H1 (cell line): Measurements from ENCODE around the gene UGT2B17. TPM values are rescaled to one million over a fixed set of nuclear protein-coding genes. Genes with fewer than 3 reads are reported as not detected.

Experiments
- CHD2 ChIP-seq: IDR thresholded peaks from 2 replicates; pipeline ENCODE4 v1.6.1; 2012; ENCODE audit warnings: low read length, improper control_type of control experiment
- RBBP5 ChIP-seq: IDR thresholded peaks from 2 replicates; pipeline ENCODE4 v1.7.1; 2012; ENCODE audit warnings: low read depth, mild to moderate bottlenecking, inconsistent platforms, low read length, moderate library complexity, borderline replicate concordance
- TCF12 ChIP-seq: IDR thresholded peaks from 2 replicates; pipeline ENCODE4 v1.6.1; 2011; ENCODE audit warnings: low read depth, mild to moderate bottlenecking, low read length
- polyA plus RNA-seq, 7 experiments: library from polyadenylated mRNA; depleted of rRNA in 3 of 7; stranded (reverse) in 5 of 7; unstranded in 2 of 7; fragments of >200 nt in 5 of 7; fragments of 200-250 nt in 2 of 7; gene quantifications; 1 replicate in 5 of 7; 2 replicates in 1 of 7; 4 replicates in 1 of 7; pipeline versions ENCODE4 v1.2.1 to v1.2.3, GENCODE V29; 2011 to 2013; ENCODE audit warnings: missing spikeins in 2 of 7, mixed read lengths in 2 of 7
- total RNA-seq: library from RNA; stranded (reverse); fragmentation: NEBNext Ultra II Directional; extraction: Animal tissue kit (Norgen Biotek cat#: 25700); gene quantifications from 2 replicates; pipeline ENCODE4 v1.2.1, GENCODE V29; 2021
- TF ChIP-seq, protein P1 (sequence below): fragments of 300-600 bp; sonication (generic); IDR thresholded peaks from 2 replicates; pipeline ENCODE4 v1.7.1; 2012; ENCODE audit warnings: low read length, moderate library complexity, mild to moderate bottlenecking, inconsistent platforms; ENCODE audit not compliant: insufficient replicate concordance
- TF ChIP-seq, protein P2 (sequence below), 3 experiments: IDR thresholded peaks; 1 replicate in 2 of 3; 2 replicates in 1 of 3; pipeline versions ENCODE4 v1.5.1 to v1.6.1; 2011; ENCODE audit warnings: low read length in 3 of 3, mild to moderate bottlenecking in 3 of 3, inconsistent platforms in 2 of 3, low read depth in 1 of 3, moderate library complexity in 1 of 3; ENCODE audit not compliant: insufficient read depth in 1 of 3; ENCODE audit errors: control extremely low read depth in 1 of 3

UGT2B17 gene
- total and polyA plus RNA-seq, 2 of the 8 experiments (the other 6 are each of a cell fraction or from before 2014, with no cell fraction given), result not detected

GRCh38 chr4:68615699-68616422 is 39.7 kb upstream of the UGT2B17 start (continued):
- TF ChIP-seq, protein P1, sequence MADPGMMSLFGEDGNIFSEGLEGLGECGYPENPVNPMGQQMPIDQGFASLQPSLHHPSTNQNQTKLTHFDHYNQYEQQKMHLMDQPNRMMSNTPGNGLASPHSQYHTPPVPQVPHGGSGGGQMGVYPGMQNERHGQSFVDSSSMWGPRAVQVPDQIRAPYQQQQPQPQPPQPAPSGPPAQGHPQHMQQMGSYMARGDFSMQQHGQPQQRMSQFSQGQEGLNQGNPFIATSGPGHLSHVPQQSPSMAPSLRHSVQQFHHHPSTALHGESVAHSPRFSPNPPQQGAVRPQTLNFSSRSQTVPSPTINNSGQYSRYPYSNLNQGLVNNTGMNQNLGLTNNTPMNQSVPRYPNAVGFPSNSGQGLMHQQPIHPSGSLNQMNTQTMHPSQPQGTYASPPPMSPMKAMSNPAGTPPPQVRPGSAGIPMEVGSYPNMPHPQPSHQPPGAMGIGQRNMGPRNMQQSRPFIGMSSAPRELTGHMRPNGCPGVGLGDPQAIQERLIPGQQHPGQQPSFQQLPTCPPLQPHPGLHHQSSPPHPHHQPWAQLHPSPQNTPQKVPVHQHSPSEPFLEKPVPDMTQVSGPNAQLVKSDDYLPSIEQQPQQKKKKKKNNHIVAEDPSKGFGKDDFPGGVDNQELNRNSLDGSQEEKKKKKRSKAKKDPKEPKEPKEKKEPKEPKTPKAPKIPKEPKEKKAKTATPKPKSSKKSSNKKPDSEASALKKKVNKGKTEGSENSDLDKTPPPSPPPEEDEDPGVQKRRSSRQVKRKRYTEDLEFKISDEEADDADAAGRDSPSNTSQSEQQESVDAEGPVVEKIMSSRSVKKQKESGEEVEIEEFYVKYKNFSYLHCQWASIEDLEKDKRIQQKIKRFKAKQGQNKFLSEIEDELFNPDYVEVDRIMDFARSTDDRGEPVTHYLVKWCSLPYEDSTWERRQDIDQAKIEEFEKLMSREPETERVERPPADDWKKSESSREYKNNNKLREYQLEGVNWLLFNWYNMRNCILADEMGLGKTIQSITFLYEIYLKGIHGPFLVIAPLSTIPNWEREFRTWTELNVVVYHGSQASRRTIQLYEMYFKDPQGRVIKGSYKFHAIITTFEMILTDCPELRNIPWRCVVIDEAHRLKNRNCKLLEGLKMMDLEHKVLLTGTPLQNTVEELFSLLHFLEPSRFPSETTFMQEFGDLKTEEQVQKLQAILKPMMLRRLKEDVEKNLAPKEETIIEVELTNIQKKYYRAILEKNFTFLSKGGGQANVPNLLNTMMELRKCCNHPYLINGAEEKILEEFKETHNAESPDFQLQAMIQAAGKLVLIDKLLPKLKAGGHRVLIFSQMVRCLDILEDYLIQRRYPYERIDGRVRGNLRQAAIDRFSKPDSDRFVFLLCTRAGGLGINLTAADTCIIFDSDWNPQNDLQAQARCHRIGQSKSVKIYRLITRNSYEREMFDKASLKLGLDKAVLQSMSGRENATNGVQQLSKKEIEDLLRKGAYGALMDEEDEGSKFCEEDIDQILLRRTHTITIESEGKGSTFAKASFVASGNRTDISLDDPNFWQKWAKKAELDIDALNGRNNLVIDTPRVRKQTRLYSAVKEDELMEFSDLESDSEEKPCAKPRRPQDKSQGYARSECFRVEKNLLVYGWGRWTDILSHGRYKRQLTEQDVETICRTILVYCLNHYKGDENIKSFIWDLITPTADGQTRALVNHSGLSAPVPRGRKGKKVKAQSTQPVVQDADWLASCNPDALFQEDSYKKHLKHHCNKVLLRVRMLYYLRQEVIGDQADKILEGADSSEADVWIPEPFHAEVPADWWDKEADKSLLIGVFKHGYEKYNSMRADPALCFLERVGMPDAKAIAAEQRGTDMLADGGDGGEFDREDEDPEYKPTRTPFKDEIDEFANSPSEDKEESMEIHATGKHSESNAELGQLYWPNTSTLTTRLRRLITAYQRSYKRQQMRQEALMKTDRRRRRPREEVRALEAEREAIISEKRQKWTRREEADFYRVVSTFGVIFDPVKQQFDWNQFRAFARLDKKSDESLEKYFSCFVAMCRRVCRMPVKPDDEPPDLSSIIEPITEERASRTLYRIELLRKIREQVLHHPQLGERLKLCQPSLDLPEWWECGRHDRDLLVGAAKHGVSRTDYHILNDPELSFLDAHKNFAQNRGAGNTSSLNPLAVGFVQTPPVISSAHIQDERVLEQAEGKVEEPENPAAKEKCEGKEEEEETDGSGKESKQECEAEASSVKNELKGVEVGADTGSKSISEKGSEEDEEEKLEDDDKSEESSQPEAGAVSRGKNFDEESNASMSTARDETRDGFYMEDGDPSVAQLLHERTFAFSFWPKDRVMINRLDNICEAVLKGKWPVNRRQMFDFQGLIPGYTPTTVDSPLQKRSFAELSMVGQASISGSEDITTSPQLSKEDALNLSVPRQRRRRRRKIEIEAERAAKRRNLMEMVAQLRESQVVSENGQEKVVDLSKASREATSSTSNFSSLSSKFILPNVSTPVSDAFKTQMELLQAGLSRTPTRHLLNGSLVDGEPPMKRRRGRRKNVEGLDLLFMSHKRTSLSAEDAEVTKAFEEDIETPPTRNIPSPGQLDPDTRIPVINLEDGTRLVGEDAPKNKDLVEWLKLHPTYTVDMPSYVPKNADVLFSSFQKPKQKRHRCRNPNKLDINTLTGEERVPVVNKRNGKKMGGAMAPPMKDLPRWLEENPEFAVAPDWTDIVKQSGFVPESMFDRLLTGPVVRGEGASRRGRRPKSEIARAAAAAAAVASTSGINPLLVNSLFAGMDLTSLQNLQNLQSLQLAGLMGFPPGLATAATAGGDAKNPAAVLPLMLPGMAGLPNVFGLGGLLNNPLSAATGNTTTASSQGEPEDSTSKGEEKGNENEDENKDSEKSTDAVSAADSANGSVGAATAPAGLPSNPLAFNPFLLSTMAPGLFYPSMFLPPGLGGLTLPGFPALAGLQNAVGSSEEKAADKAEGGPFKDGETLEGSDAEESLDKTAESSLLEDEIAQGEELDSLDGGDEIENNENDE, result no peak
- no peak for TF ChIP-seq RBBP5
- no peak for TF ChIP-seq CHD2
- no peak for TF ChIP-seq TCF12
- TF ChIP-seq, protein P2, sequence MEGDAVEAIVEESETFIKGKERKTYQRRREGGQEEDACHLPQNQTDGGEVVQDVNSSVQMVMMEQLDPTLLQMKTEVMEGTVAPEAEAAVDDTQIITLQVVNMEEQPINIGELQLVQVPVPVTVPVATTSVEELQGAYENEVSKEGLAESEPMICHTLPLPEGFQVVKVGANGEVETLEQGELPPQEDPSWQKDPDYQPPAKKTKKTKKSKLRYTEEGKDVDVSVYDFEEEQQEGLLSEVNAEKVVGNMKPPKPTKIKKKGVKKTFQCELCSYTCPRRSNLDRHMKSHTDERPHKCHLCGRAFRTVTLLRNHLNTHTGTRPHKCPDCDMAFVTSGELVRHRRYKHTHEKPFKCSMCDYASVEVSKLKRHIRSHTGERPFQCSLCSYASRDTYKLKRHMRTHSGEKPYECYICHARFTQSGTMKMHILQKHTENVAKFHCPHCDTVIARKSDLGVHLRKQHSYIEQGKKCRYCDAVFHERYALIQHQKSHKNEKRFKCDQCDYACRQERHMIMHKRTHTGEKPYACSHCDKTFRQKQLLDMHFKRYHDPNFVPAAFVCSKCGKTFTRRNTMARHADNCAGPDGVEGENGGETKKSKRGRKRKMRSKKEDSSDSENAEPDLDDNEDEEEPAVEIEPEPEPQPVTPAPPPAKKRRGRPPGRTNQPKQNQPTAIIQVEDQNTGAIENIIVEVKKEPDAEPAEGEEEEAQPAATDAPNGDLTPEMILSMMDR (IDR thresholded peaks at IDR 0.05; ENCODE audit: control extremely low read depth in 1 of 3, insufficient read depth in 1 of 3, low read depth in 1 of 3, low read length in 3 of 3), result no peak
